Measurements from ENCODE around the gene CHRDL2.

The CHRDL2 gene

DNA sequence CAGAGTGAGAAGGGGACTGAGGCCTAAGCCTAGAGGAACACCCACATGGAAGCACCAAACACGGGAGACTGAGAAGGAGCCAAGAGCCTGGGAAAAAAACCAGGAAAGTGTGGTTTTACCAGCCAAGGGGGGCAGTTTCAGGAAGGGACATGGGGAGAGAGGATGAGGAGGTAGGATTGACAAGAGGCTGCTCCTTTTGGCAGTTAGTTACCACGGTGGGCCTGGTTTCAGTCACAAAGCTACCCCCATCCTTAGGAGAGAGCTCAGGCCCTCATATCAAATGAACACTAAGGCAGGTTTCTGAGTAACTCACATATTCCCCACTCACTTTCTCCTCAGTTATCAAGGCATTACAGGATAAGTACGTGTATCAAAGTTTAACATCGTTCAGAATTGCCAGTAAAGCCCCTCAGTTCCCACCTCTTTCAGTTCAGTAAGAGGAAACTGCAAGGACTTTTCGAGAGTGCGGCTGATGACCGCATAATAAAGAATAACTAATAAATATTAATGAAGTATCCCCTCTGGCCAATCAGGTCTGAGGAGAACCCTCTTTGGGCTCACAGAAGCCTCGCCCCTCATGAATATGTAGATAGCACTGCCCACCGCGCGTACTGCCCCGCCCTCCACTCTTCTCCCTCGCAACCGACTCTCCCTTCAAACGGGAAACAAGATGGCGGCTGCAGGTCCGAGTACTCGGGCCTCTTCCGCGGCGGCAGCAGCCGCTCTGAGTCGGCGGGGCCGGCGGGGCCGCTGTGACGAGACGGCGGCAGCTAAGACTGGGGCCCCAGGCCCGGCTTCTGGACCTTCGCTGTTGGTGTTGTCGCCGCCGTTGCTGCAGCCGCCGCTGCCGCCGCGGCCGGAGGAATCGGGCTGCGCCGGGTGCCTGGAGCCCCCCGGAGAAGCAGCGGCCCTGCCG is 17.2 kb upstream of the CHRDL2 start, which contains the start of gene RNF169:
Gene RNF169 (plus strand): TSS at position 639 of the 916 bp plus-strand sequence. CDS start 32 bp downstream, at position 671.
- peak; percentile 82 for DNase-seq (ENCODE audit: low read depth)

DNA sequence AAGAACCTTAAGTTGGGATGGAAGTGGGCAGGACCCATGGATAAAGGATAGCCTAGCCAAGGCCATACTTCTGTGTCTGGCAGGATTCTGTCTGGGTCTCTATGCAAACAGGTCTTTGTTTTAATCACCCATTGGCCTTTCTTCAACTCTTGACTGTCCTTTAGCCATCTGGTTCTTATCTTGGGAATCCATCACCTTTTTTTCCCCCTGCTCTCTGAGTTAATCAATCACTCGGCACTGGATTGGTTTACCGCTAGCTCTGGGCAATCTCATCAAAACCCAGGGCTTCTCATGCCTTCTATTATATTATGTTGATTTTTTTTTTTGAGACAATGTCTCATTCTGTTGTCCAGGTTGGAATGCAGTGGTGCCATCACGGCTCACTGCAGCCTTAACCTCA is 15.6 kb upstream of the CHRDL2 start:
- no peak for DNase-seq (ENCODE audit: low read depth)

DNA sequence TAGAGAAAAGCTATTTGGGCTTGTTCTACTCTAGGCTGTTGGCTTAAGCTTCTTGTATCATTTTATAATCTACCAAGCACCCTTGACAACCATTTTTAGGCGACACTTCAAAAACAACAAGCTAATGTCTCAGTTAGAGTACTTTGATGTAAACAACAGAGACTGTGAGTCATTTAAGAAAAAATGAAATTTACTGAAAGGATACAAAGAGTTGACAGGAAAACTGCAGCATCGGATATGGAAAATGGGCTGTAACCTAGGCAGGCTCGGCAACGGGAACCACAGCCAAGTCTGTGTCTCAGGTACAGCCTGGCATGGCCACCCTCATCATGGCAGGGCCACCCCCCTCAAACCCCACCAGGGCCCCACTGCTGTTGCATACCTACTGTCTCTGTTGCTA is 13.1 kb upstream of the CHRDL2 start:
- DNase-seq (ENCODE audit: low read depth), result no peak

DNA sequence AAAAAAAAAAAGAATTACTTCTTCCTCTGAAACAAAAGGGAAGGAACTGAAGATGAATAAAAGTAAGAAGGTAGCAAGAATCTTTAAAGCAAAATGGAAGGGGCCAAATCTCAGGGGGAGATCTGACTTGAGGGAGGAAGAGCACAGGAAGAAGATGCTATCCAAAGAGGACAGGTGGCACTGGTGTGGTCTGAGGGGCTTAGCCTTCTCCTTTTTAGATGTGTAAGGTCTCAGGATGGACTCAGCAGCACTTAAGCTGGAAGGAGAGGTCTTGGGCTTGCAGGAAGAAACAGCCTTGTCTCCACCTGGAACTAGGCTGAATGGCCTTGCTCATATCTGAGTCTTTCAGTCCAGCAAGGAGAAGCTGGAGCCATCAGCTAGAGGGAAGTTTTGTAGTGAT is 12.4 kb upstream of the CHRDL2 start:
- no peak for DNase-seq (ENCODE audit: low read depth)

DNA sequence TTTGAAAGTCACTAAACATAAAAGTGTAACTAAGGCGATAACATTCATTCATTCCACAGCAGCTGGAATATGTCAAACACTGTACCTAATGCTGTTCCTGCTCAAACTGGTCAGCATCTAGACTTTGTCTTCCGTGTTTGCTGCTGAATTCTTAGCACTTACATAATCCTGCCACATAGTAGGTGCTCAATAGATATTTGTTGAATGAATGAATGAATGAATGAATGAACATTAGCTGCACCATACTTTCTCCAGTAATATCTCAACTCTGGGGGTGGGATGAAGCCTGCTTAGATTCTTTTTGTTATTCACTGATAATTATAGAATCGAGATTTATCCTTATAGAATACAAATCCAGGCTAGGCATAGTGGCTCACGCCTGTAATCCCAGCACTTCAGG is 10.8 kb upstream of the CHRDL2 start:
- no peak for DNase-seq (ENCODE audit: low read depth)

DNA sequence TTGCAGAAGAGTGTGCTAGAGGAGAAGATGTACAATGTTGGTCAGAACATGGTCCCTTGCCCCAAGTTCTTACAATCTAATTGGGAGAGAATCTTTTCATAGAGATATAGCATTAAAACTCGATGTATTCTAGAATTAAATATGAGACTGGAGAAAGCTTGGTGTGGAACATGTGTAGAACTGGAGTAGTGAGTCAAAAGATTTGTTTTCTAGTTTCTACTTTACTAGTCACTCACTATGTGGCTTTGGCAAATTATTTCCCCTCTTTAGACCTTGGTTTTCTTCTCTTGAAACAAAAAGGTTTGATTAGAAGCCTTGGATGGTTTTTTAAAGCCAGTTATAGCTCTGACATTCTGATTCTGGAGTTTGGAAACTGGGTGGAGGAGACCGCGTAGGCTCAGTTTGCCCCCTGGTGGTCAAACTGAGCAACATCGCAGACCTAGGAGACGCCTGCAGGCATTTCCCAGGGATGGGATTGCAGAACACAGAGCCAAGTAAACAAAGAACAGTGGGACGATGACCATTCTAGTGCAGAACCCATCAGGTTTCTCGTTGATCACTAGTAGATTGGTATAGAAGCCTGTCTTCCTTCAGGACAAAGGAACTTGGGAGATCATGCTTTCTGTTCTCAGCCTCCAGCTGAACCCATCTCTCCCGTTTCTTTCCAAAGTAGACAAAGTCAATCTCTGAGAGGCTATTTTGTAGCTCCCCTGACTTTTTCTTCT is 8.5 kb upstream of the CHRDL2 start:
- no peak for DNase-seq (ENCODE audit: low read depth)

DNA sequence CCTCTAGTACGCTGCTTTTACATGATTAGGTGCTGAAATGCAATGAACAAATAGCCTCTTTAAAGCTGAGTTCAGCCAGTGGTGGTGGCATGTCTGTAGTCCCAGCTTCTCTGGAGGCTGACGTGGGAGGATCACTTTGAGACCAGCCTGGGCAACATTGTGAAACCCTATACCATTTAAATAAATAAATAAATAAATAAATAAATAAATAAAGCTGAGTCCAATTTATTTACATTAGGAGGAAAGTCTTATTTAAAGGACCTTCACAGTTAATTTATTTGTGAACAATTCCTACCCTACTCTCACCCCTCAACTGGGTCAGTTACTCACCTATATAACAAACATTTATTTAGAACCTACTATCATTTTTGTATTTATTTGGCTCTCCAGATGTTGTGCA is 4.8 kb upstream of the CHRDL2 start:
- no peak for DNase-seq (ENCODE audit: low read depth)

DNA sequence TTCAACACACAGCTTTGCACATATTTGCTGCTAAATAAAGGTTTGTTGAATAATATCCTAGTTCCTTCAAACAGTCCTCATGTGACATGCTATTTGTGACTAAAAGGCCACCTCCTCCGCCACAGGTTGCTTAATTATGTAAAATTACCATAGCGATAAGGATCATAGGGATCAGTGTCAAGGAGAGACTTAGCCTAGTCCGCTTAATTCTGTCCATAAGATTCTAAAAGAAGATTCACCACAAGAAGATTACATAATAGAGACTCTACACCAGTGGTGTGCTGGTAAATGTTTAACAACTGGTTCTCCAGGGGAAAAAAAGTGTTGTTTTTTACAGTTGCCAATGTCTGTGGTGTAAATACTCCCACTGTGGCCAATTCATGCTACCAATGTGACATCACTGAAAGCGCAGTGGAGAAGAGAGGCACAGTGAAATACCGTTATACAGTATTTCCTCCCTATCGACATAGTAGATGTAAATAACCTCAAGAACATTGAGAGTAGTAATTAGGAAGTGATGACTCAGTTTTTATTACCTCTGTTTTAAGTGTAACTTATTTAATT is 4.2 kb upstream of the CHRDL2 start:
- no peak for DNase-seq (ENCODE audit: low read depth)

DNA sequence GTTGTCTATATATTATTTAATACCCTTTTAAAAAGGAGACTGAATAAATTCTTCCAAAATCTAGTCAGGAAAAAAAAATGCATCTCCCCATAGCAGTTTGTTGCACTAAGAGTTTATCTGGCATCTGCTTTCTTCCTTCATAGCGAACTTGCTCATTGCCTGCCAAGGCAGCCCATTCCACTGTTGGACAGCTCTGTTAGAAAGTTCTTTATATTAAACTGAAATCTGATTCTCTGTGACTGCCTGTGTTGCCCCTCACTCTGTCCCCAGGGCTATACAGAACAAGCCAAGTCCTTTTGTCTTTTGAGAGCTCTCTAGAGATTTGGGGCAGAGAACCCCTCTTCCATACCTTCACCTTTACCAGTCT is 3.3 kb upstream of the CHRDL2 start:
- DNase-seq (ENCODE audit: low read depth), result no peak

DNA sequence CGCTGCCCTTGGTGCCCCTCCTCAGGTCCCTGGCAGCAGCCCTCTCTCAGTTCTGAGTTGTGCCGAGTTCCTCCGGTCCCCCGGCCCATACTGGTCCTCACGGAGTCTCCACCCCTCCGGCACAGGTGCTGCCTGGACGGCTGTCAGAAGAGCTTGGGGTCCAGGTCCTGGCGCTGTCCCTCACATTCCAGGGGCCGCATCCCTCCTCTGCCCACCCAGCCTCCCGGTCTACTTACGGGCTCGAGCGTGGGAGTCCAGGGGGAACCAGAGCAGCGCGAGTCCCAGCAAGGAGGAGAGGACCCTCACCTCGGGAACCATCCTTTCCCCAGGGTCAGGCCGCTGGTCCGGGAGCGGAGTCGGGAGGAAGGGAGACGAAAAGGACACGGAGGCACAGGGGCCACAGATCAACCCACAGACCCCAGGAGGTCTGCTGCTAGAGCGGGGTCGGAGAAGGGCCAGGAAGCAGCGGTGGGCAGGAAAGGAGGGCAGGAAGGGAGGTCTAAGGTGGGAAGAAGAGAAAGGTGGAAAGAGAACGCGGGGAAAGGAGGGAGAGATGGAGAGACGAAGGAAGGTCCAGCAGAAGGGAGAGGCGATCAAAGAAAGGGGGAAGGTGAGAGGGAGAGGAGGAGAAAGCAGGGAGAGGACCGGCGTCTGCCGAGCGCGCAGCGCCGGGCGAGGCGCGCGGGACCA is 510 bp downstream of the CHRDL2 start:
- no peak for DNase-seq (ENCODE audit: low read depth)

DNA sequence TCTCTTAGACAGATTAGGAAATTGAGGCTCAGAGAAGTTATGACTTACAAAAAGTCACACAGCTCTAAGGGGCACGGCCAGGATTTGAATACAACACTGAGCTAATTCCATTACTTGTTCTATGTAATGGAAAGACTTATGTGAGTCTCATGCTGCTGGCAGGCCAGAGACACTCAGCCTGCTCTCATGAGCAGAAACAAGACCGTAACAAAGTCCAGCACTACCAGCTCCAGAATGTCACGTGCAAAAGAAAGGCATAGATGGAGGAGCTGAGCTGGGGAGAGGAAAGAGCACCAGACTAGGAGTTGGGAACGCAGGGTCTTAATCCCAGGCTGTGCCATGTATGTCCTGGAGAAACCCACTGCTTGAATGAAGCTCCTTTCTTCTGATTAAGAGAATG is 1.8 kb downstream of the CHRDL2 start:
- no peak for DNase-seq (ENCODE audit: low read depth)

DNA sequence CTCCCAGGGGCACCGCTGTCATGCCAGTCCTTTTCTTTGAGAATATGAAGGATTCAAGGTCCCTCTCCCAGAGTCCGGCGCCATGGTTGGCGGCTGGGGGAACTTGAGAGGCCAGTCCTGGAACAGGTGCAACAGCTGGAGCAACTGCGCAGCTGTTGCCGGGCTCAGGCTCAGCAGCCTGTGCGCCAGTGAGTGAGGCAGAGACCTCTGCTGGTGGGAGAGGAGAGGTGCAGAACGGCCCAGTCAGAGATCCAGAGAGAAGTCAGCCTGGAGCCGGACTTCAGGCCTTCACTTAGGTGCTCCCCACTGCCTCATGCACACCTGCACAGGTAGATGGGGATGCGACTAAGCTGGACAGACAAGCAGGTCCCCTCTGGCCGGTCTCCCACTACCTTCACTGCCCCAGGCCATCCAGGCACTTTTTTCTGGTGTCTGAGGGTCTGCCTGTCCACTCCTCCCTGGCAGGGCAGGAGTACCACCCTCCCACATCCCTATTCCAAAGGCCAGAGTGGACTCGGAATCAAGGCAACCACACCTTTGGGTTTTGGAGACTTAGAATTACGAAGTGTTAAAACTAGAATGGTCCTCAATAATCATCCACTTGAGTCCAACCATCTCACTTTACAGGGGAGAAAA is 4.6 kb downstream of the CHRDL2 start:
- DNase-seq (ENCODE audit: low read depth), result peak; percentile 54

DNA sequence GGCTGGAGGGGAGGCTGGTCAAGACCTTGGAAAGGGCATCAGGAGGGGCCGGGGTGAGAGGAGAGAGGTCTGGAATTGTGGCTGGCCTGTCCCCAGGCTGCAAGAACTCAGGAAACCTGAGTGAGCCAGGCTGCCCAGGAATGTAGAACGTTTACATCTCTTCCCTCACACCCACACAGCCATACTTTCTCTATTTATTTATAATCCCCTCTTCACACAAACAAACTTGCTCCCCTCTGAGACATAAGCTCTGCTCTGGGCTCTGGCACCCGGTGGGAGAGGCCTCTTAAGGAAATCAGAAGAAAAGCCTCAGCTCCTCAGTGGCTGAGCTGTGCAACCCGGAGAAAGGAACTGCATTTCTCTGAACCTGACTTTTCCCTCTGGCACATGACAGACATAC is 5.5 kb downstream of the CHRDL2 start:
- DNase-seq (ENCODE audit: low read depth), result no peak

DNA sequence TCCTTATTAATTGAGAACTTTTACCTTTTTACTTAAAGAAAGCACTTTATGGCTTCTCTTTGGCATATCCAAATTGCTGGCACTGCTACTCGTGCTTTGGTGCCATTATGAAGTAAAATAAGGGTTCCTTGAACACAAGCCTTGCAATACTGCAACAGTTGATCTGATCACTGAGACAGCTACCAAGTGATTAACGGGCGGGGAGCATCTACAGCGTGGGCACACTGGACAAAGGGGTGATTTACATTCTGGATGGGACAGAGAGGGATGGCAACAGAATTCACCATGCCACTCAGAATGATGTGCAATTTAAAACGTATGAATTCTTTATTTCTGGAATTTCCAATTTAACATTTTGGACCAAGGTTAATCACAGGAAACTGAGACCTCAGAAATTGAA is 7.7 kb downstream of the CHRDL2 start:
- DNase-seq (ENCODE audit: low read depth), result no peak

DNA sequence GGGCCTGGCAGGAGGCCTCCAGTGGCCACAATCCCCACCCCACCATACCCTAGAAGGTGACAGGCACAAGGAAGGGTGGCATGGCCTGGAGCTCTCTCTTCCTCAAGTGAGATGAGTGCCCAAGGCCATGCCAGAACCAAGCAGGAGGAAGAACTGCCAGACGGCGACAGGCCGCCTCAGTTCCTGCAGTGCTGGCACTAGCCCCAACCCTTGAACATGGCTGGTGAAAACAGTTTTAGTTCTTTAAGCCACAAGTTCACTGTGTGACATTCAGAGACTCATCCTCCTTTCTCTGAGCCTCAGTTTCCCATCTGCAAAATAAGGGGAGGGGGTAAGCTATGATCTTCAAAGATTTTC is 9.8 kb downstream of the CHRDL2 start:
- DNase-seq (ENCODE audit: low read depth), result no peak

DNA sequence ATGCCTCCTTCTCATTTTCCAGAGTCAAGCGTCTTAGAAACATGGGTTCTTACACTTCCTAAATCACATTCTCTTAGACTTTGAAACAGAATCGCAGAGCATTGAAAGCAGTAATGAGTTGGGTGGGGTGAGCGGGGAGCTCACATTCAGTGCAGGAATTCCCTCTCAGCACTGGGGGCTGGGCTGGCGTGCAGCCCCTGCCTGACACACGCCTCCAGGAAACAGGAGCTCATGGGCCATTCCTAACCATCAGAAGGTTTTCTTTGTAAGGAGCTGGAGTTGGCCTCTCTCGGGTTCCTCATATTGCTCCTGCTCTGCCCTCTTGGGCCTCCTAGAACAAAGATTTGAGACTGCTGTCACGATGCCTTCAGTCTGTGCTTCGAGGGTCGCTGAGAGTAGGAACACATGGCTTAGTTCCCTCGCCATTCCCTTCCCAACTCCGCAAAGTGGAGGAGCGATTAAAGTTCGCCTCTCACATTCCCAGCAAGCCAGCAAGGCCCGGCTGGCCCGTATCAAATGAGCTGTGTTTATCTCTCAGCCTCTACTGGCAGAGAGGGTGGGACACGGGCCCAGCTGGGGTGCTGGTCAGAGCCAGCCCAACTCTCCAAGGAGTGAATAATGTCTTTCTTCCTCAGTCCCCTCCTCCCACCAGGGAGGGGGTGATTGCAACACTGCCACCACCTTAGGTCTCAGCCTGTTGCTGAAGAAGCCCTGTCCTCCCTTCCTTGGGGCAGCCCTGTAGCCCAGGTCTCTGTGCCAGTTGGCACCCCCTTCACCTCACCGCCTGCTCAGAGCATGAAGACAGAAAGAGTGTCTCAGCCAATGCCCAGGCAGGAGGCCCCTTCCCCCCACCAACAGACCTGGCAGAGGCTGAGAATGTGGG is 10.4 kb downstream of the CHRDL2 start:
- no peak for DNase-seq (ENCODE audit: low read depth)

DNA sequence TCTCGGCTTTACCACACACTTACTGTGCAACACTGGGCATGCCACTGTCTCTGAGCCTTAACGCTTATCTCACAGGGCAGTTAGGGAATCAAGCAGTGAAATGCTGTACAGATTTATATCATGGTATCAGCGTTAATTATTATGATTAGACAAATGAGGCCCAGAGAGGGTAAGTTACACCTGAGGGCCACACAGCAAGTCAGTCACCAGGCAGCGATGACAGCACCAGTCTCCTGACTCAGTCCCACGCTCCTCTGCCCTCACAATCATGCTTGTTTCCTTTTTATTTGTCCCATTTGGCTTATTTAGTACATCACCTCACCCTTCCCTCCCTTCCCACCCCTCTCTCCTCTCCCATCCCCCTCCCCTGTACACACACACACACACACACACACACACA is 12.2 kb downstream of the CHRDL2 start:
- DNase-seq (ENCODE audit: low read depth), result no peak

DNA sequence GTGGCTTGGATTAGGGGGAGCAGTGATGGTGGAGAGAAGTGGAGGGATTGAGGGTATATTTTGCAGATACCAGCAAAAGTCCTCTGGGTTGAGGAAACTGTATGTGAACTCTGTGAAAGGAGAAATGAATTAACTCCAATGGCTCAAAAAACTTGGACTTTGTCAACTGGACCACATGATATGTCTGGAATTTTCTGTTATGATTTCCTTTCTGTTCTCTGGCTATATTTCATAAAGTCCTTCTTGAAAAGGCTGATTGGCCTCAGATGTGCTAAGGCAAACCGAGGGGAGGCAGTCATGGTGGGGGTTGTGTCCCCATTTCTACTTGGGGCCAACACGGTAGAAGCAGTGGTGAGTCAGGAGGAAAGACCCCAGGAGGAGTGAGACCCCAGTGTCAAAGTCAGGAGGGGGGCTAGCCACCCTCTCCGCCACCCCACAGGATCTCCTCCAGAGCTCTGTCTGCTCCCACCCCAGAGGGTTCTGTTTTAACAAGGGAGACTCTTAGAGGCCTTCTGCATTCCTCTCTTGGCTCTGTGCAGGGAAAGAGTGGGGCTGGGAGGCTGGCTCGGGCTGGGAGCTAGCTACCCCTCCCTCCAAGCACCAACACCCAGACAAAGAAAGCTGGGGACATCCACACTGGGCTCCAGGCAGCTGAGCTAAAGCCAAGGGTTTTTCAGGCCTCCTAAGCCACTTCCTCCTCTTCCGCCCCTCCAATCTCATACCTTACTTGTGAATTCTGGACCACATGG is 13.8 kb downstream of the CHRDL2 start:
- no peak for DNase-seq (ENCODE audit: low read depth)

DNA sequence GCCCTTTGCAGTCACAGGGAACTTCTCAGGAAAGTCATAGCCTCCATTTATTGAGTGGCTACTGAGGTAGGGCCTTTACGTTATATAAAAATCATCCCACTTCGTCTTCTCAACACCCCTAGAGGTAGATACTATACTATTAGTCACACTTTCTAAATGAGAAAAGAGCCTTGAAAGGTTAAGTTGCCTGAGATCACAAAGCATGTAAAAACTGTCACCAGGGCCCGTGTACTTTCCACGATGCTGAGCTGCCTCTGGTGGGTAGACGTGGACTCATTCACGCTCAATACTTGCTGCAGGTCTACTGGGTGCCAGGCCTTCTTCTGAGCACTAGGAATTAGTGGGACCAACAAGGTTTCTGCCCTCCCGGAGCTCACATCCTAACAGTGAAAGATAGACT is 16.3 kb downstream of the CHRDL2 start:
- DNase-seq (ENCODE audit: low read depth), result peak; percentile 32

DNA sequence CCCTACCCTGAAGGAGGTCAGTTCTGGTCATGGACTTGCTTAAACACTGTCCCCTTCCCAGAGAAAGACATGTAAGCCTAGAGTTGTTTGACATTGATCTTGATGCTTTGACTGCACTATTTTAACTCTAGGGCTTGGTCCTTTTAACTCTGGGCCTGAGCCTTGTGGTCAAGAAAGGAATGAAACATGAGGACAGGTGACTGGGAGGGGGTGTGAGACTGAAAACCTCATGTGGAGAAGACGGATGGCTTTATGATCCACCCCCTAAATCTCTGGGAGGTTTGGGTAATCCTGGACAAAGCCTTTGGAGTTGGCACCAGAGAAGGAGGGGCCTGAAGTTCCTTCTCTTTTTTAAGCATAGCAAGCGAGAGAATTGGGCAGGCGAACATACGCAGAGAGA is 17.5 kb downstream of the CHRDL2 start:
- no peak for DNase-seq (ENCODE audit: low read depth)
